CD14-positive monocyte (primary cell): ENCODE results near the gene ST8SIA1. TPM values are rescaled to one million over a fixed set of nuclear protein-coding genes. Genes with fewer than 3 reads are reported as not detected.
A peak's percentile ranks its signal among the peaks of the same experiment; 100 is the strongest.

ENCODE experiments used
- DNase-seq, 3 donors: peaks; one replicate each; pipeline ENCODE4 v3.0.0-alpha.2; 2011 to 2022
- H2AFZ ChIP-seq: 2 replicates; pipeline ENCODE4 v1.6.0; 2012; ENCODE audit warnings: mild to moderate bottlenecking, low read depth, low read length, inconsistent platforms; ENCODE audit not compliant: insufficient read depth, poor library complexity, severe bottlenecking
- H3K27ac ChIP-seq, 2 donors: 1 replicate in 1 of 2; 2 replicates in 1 of 2; pipeline ENCODE4 v1.5.1; 2012 to 2013; ENCODE audit warnings: low read length in 2 of 2, control low read depth in 1 of 2, inconsistent platforms in 1 of 2, low read depth in 1 of 2, mild to moderate bottlenecking in 1 of 2
- H3K27me3 ChIP-seq, 2 donors: one replicate each; pipeline versions ENCODE4 v1.6.0 to v1.6.1; 2011 to 2013; ENCODE audit warnings: low read length in 2 of 2; ENCODE audit not compliant: control insufficient read depth in 2 of 2, insufficient read depth in 2 of 2
- H3K36me3 ChIP-seq, 2 donors: replicated peaks in 1 of 2; 1 replicate in 1 of 2; 2 replicates in 1 of 2; pipeline versions ENCODE4 v1.5.1 to v1.6.1; 2012 to 2013; ENCODE audit warnings: low read length in 2 of 2, control low read depth in 1 of 2, inconsistent platforms in 1 of 2, mild to moderate bottlenecking in 1 of 2; ENCODE audit not compliant: insufficient read depth in 2 of 2, control insufficient read depth in 1 of 2
- H3K4me1 ChIP-seq, 2 donors: 1 replicate in 1 of 2; 2 replicates in 1 of 2; pipeline versions ENCODE4 v1.5.1 to v1.6.1; 2012 to 2013; ENCODE audit warnings: low read length in 2 of 2, control low read depth in 1 of 2, inconsistent platforms in 1 of 2, mild to moderate bottlenecking in 1 of 2, moderate library complexity in 1 of 2; ENCODE audit not compliant: insufficient read depth in 2 of 2, control insufficient read depth in 1 of 2
- H3K4me2 ChIP-seq: replicated peaks from 2 replicates; pipeline ENCODE3; 2012; ENCODE audit warnings: low read length, moderate library complexity, mild to moderate bottlenecking; ENCODE audit not compliant: poor library complexity, severe bottlenecking; ENCODE audit errors: extremely low read depth
- H3K4me3 ChIP-seq, 3 experiments: fragments of 200-600 bp in 1 of 3; sonication (generic) in 1 of 3; replicated peaks in 1 of 3; 1 replicate in 2 of 3; 2 replicates in 1 of 3; pipeline ENCODE4 v1.5.1; 2011 to 2013; ENCODE audit warnings: low read length in 3 of 3, mild to moderate bottlenecking in 3 of 3, control low read depth in 2 of 3, low read depth in 2 of 3, inconsistent platforms in 1 of 3, moderate library complexity in 1 of 3
- H3K79me2 ChIP-seq: 2 replicates; pipeline ENCODE4 v1.6.0; 2012; ENCODE audit warnings: mild to moderate bottlenecking, control low read depth, inconsistent platforms, low read length, moderate library complexity; ENCODE audit not compliant: insufficient read depth
- H3K9ac ChIP-seq: 2 replicates; pipeline ENCODE4 v1.6.0; 2017; ENCODE audit warnings: low read length, mild to moderate bottlenecking; ENCODE audit not compliant: insufficient read depth, poor library complexity, severe bottlenecking
- H3K9me3 ChIP-seq, 2 donors: replicated peaks in 1 of 2; 1 replicate in 1 of 2; 2 replicates in 1 of 2; pipeline versions ENCODE4 v1.5.1 to v1.6.1; 2012 to 2013; ENCODE audit warnings: low read length in 2 of 2, control low read depth in 1 of 2; ENCODE audit not compliant: control insufficient read depth in 1 of 2, insufficient read depth in 1 of 2
- H4K20me1 ChIP-seq: 2 replicates; pipeline ENCODE4 v1.6.0; 2012; ENCODE audit warnings: mild to moderate bottlenecking, low read length, control low read depth, moderate library complexity; ENCODE audit not compliant: insufficient read depth
- H3K27ac Mint-ChIP-seq, 7 donors: one replicate each; pipeline ENCODE4 v1.8.0; 2020; ENCODE audit warnings: mild to moderate bottlenecking in 7 of 7, mixed read lengths in 7 of 7, moderate library complexity in 6 of 7, inconsistent platforms in 2 of 7
- H3K27me3 Mint-ChIP-seq, 3 donors: one replicate each; pipeline ENCODE4 v1.8.0; 2021 to 2022; ENCODE audit warnings: low read depth in 3 of 3, mild to moderate bottlenecking in 3 of 3, mixed read lengths in 3 of 3, moderate library complexity in 3 of 3, inconsistent platforms in 1 of 3
- H3K36me3 Mint-ChIP-seq, 2 donors: one replicate each; pipeline ENCODE4 v1.8.0; 2020; ENCODE audit warnings: mixed read lengths in 2 of 2, inconsistent platforms in 1 of 2, mild to moderate bottlenecking in 1 of 2
- H3K4me1 Mint-ChIP-seq: one replicate; pipeline ENCODE4 v1.8.0; 2020; ENCODE audit warnings: mild to moderate bottlenecking, mixed read lengths
- H3K4me3 Mint-ChIP-seq, 2 donors: one replicate each; pipeline ENCODE4 v1.8.0; 2020; ENCODE audit warnings: mild to moderate bottlenecking in 2 of 2, mixed read lengths in 2 of 2, moderate library complexity in 1 of 2
- H3K9me3 Mint-ChIP-seq, 7 donors: one replicate each; pipeline ENCODE4 v1.8.0; 2020 to 2022; ENCODE audit warnings: mixed read lengths in 7 of 7, mild to moderate bottlenecking in 6 of 7, moderate library complexity in 6 of 7, inconsistent platforms in 2 of 7
- WGBS: methylation state at CpG from one replicate; pipeline ENCODE4 v1.1.5; 2013; ENCODE audit warnings: missing lambda C conversion rate; ENCODE audit not compliant: insufficient coverage; 5-methylcytosine and 5-hydroxymethylcytosine counted together
- intact Hi-C, 2 donors: fragments of 100-400 bp; cut with micrococcal nuclease; formaldehyde crosslinking; loops; one replicate each; pipeline versions ENCODE4 v1.15.0 to v1.15.1; 2023
- polyA plus RNA-seq, 3 donors: library from polyadenylated mRNA; depleted of rRNA in 1 of 3; unstranded in 2 of 3; stranded (reverse) in 1 of 3; fragments of 300-500 nt in 2 of 3; fragments of >200 nt in 1 of 3; fragmentation: Illumina TruSeq in 2 of 3; gene quantifications; 1 replicate in 2 of 3; 2 replicates in 1 of 3; pipeline ENCODE4 v1.2.3, GENCODE V29; 2012 to 2021
- TF ChIP-seq, protein P1 (sequence below): fragments of 200-600 bp; IDR thresholded peaks from one replicate; pipeline ENCODE4 v1.8.0; 2022; ENCODE audit warnings: antibody characterized with exemption, mild to moderate bottlenecking

Gene ST8SIA1
- polyA plus RNA-seq, 3 donors = not detected

GRCh38 chr12:22321638-22322037 lies 12.9 kb downstream of the ST8SIA1 start:
- intact Hi-C loops = no loop called here
- Histone ChIP-seq H3K27ac (peak overlapping the region; percentile 36 to 39), H2AFZ (peak overlapping the region; percentile 44), H3K79me2 (no peaks in the 10 kb centered on the region), H3K4me2 (peak overlapping the region; percentile 48), H3K4me3 (peak overlapping the region in 1 of 3 experiments; percentile 17), H3K27me3 (no peaks in the 10 kb centered on the region), H4K20me1 (no peaks in the 10 kb centered on the region), H3K36me3 (no peaks in the 10 kb centered on the region), H3K9ac (no peak overlapping the region), H3K9me3 (no peaks in the 10 kb centered on the region), H3K4me1 (peaks cover 31 to 38% of the 10 kb centered on the region in 2 donors)
- peaks cover 37% of the 10 kb centered on the region for H3K4me1 Mint-ChIP-seq
- TF ChIP-seq, protein P1, sequence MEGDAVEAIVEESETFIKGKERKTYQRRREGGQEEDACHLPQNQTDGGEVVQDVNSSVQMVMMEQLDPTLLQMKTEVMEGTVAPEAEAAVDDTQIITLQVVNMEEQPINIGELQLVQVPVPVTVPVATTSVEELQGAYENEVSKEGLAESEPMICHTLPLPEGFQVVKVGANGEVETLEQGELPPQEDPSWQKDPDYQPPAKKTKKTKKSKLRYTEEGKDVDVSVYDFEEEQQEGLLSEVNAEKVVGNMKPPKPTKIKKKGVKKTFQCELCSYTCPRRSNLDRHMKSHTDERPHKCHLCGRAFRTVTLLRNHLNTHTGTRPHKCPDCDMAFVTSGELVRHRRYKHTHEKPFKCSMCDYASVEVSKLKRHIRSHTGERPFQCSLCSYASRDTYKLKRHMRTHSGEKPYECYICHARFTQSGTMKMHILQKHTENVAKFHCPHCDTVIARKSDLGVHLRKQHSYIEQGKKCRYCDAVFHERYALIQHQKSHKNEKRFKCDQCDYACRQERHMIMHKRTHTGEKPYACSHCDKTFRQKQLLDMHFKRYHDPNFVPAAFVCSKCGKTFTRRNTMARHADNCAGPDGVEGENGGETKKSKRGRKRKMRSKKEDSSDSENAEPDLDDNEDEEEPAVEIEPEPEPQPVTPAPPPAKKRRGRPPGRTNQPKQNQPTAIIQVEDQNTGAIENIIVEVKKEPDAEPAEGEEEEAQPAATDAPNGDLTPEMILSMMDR = no peak
- peaks cover 0 to 3% (median 2%) of the 10 kb centered on the region in 3 donors for H3K27me3 Mint-ChIP-seq
- peaks cover 0 to 2% (median 0%) of the 10 kb centered on the region in 7 donors for H3K9me3 Mint-ChIP-seq
- peak; percentile 84 to 86 (median 85) for DNase-seq
- H3K4me3 Mint-ChIP-seq = peak overlapping the region; percentile 8 to 52
- 0% methylated on average over 2 of the region's 2 CpGs for WGBS
- no peaks in the 10 kb centered on the region for H3K36me3 Mint-ChIP-seq
- peak overlapping the region; percentile 36 to 87 (median 65) for H3K27ac Mint-ChIP-seq

DNA sequence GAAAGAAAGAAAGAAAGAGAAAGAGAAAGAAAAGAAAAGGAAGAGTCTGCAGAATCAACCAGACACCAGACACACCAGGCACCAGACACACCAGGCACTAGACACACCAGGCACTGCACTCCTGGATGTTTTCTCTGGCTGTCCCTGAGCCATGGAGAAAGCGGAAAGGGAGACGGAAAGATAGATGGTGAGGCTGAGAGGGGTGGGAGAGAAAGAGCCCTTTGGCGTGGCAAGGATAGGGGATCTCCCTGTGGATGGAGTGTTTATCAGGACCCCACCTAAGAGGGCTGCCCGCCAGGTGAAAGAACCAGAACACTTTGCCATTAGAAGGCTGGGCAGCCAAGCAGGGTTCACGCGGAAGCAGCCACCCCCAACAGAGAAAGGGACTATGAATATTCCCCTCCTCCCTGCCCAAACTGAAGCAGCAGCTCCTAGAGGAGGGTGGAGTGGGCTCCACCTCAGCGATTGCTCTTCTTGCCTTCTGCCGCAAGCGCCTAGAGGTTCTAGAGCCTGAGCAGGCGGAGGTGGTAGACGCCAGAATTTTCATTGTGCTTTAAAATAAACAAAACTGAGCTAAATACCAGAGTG lies 13.4 kb downstream of the ST8SIA1 start:
- TF ChIP-seq, protein P1 = no peak
- no peaks in the 10 kb centered on the region for H3K36me3 ChIP-seq
- H3K27me3 Mint-ChIP-seq = peaks cover 0 to 3% (median 2%) of the 10 kb centered on the region in 3 donors
- no peaks in the 10 kb centered on the region for H4K20me1 ChIP-seq
- intact Hi-C loops = no loop called here
- H3K4me2 ChIP-seq = peak overlapping the region; percentile 48
- no peaks in the 10 kb centered on the region for H3K79me2 ChIP-seq
- peak overlapping the region; percentile 8 to 52 for H3K4me3 Mint-ChIP-seq
- peak overlapping the region; percentile 36 to 39 for H3K27ac ChIP-seq
- DNase-seq = no peak
- WGBS = 95% methylated on average over 7 of the region's 11 CpGs
- H3K4me3 ChIP-seq = peak overlapping the region in 1 of 3 experiments; percentile 17
- no peaks in the 10 kb centered on the region for H3K9me3 ChIP-seq
- H3K27ac Mint-ChIP-seq = peak overlapping the region; percentile 39 to 87 (median 65)
- peaks cover 37% of the 10 kb centered on the region for H3K4me1 Mint-ChIP-seq
- H3K9ac ChIP-seq = no peak overlapping the region
- H3K4me1 ChIP-seq = peaks cover 31 to 38% of the 10 kb centered on the region in 2 donors
- peaks cover 0 to 2% (median 0%) of the 10 kb centered on the region in 7 donors for H3K9me3 Mint-ChIP-seq
- no peaks in the 10 kb centered on the region for H3K36me3 Mint-ChIP-seq
- no peaks in the 10 kb centered on the region for H3K27me3 ChIP-seq
- H2AFZ ChIP-seq = peak overlapping the region; percentile 12
